IPS-18a (cell line): ENCODE data around the gene SPAG5.
"Not testable (repeated sequence)": the region's sequence is repeated elsewhere in the genome, so short reads cannot be mapped to it uniquely, and the experiment has no call there.

Experiments used
- H3K27ac ChIP-seq: one replicate; pipeline ENCODE4 v1.5.1; 2013; ENCODE audit warnings: low read length
- H3K27me3 ChIP-seq: one replicate; pipeline ENCODE4 v1.6.1; 2013; ENCODE audit warnings: mild to moderate bottlenecking, low read length; ENCODE audit not compliant: control insufficient read depth, insufficient read depth
- H3K36me3 ChIP-seq: one replicate; pipeline ENCODE4 v1.6.1; 2013; ENCODE audit warnings: low read depth, low read length; ENCODE audit not compliant: control insufficient read depth
- H3K4me1 ChIP-seq: one replicate; pipeline ENCODE4 v1.6.1; 2013; ENCODE audit warnings: low read depth, low read length; ENCODE audit not compliant: control insufficient read depth
- H3K4me3 ChIP-seq: one replicate; pipeline ENCODE4 v1.5.1; 2013; ENCODE audit warnings: low read length
- H3K9ac ChIP-seq: one replicate; pipeline ENCODE4 v1.6.1; 2013; ENCODE audit warnings: mild to moderate bottlenecking, low read length, moderate library complexity
- H3K9me3 ChIP-seq: one replicate; pipeline ENCODE4 v1.6.1; 2013; ENCODE audit warnings: low read depth, low read length; ENCODE audit not compliant: control insufficient read depth

Gene SPAG5

GRCh38 chr17:28576758-28577465 is 21.9 kb downstream of the SPAG5 start, which contains the start of gene ALDOC:
Gene ALDOC, minus strand, starts transcription at chr17:28576895. Its CDS starts 1,363 bp downstream, at chr17:28575532.
- peak within 1 kb of the TSS; percentile 46 for H3K4me3 ChIP-seq
- H3K4me1 ChIP-seq = peaks cover 8% of the 10 kb centered on the region
- H3K27me3 ChIP-seq = peaks cover 16% of the 10 kb centered on the region
- peaks cover 43% of the 10 kb centered on the region for H3K36me3 ChIP-seq
- H3K9me3 ChIP-seq = no peaks in the 10 kb centered on the region
- no peak within 1 kb of the TSS for H3K9ac ChIP-seq
- no peak within 1 kb of the TSS for H3K27ac ChIP-seq

GRCh38 chr17:28576016-28576415 is 22.8 kb downstream of the SPAG5 start:
- Histone ChIP-seq H3K4me3 (peak overlapping the region; percentile 25), H3K36me3 (peaks cover 39% of the 10 kb centered on the region), H3K27me3 (peaks cover 16% of the 10 kb centered on the region)
- not testable (repeated sequence) for H3K9me3 ChIP-seq, H3K27ac ChIP-seq, H3K9ac ChIP-seq, H3K4me1 ChIP-seq

- H3K27me3 ChIP-seq = peaks cover 16% of the 10 kb centered on the region
- peaks cover 8% of the 10 kb centered on the region for H3K4me1 ChIP-seq
- H3K36me3 ChIP-seq = peaks cover 32% of the 10 kb centered on the region
- no peak overlapping the region for H3K27ac ChIP-seq
- no peaks in the 10 kb centered on the region for H3K9me3 ChIP-seq
- H3K9ac ChIP-seq = no peak overlapping the region
- no peak overlapping the region for H3K4me3 ChIP-seq
Measured at GRCh38 chr17:28575126-28575795, 23.6 kb downstream of the SPAG5 start.

- Histone ChIP-seq H3K27me3 (peaks cover 16% of the 10 kb centered on the region), H3K36me3 (peaks cover 24% of the 10 kb centered on the region), H3K4me1 (peaks cover 8% of the 10 kb centered on the region), H3K9ac (no peak overlapping the region), H3K4me3 (no peak overlapping the region), H3K27ac (no peak overlapping the region), H3K9me3 (no peaks in the 10 kb centered on the region)
Measured at GRCh38 chr17:28574526-28574925, 24.3 kb downstream of the SPAG5 start.

GRCh38 chr17:28573966-28574480 is 24.8 kb downstream of the SPAG5 start:
- no peak overlapping the region for H3K27ac ChIP-seq
- H3K27me3 ChIP-seq = peaks cover 16% of the 10 kb centered on the region
- H3K36me3 ChIP-seq = peaks cover 19% of the 10 kb centered on the region
- no peaks in the 10 kb centered on the region for H3K9me3 ChIP-seq
- H3K9ac ChIP-seq = no peak overlapping the region
- H3K4me3 ChIP-seq = no peak overlapping the region
- H3K4me1 ChIP-seq = peaks cover 8% of the 10 kb centered on the region

- Histone ChIP-seq H3K36me3 (peaks cover 14% of the 10 kb centered on the region), H3K27me3 (peaks cover 16% of the 10 kb centered on the region), H3K4me1 (peaks cover 8% of the 10 kb centered on the region), H3K9ac (no peak overlapping the region), H3K27ac (no peak overlapping the region), H3K9me3 (no peaks in the 10 kb centered on the region), H3K4me3 (no peak overlapping the region)
Measured at GRCh38 chr17:28573521-28573920, 25.3 kb downstream of the SPAG5 start.

GRCh38 chr17:28573040-28573380 is 25.8 kb downstream of the SPAG5 start:
- Histone ChIP-seq H3K4me1 (peaks cover 8% of the 10 kb centered on the region), H3K36me3 (peaks cover 9% of the 10 kb centered on the region), H3K4me3 (no peak overlapping the region), H3K9ac (no peak overlapping the region), H3K27ac (no peak overlapping the region), H3K9me3 (no peaks in the 10 kb centered on the region), H3K27me3 (peaks cover 16% of the 10 kb centered on the region)

- Histone ChIP-seq H3K4me1 (peaks cover 6% of the 10 kb centered on the region), H3K9me3 (no peaks in the 10 kb centered on the region), H3K27ac (no peak overlapping the region)
Measured at GRCh38 chr17:28572259-28573039, 26.4 kb downstream of the SPAG5 start.

GRCh38 chr17:28571361-28572122 is 27.3 kb downstream of the SPAG5 start, which contains the start of gene PIGS:
Gene PIGS, minus strand, starts transcription at chr17:28571524. Its CDS starts 28 bp downstream, at chr17:28571496.
- no peaks in the 10 kb centered on the region for H3K4me1 ChIP-seq
- H3K27ac ChIP-seq = no peak within 1 kb of the TSS
- peak within 1 kb of the TSS; percentile 94 for H3K4me3 ChIP-seq
- peak within 1 kb of the TSS; percentile 68 for H3K9ac ChIP-seq
- peaks cover 16% of the 10 kb centered on the region for H3K27me3 ChIP-seq
- no peaks in the 10 kb centered on the region for H3K9me3 ChIP-seq
- H3K36me3 ChIP-seq = no peaks in the 10 kb centered on the region

More at GRCh38 chr17:28572259-28573039, 26.4 kb downstream of the SPAG5 start:
- Histone ChIP-seq H3K4me3 (peak overlapping the region; percentile 94), H3K27me3 (peaks cover 16% of the 10 kb centered on the region), H3K36me3 (peaks cover 3% of the 10 kb centered on the region), H3K9ac (no peak overlapping the region)

- H3K9ac ChIP-seq = peak overlapping the region; percentile 68
- H3K9me3 ChIP-seq = no peaks in the 10 kb centered on the region
- no peaks in the 10 kb centered on the region for H3K36me3 ChIP-seq
- no peaks in the 10 kb centered on the region for H3K4me1 ChIP-seq
- H3K4me3 ChIP-seq = peak overlapping the region; percentile 94
- peaks cover 13% of the 10 kb centered on the region for H3K27me3 ChIP-seq
- no peak overlapping the region for H3K27ac ChIP-seq
Measured at GRCh38 chr17:28570716-28571360, 28.0 kb downstream of the SPAG5 start.
